NCI-H2227 (cell line): Measurements from ENCODE around the gene ATXN7.

ENCODE experiments used
- DNase-seq: peaks from one replicate; lab custom pipeline; 2025; ENCODE audit not compliant: unreplicated experiment; lab: John Stamatoyannopoulos, UW

The ATXN7 gene

DNA sequence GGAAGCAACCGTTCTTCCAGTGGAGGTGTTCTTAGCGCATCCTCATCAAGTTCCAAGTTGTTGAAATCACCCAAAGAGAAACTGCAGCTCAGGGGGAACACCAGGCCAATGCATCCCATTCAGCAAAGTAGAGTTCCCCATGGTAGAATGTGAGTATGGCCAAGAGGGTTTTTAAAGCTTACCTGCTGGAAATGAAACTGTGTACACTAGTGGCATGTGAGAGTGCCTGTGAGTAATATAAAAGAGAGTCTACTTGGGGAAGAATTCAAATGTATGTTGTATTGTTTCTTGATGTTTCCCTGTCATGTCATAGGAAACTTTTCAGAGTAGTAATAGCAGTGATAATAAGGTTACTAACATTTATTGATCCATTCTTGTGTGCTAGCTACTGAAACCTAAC is 116.4 kb downstream of the ATXN7 start:
- no peak for DNase-seq

DNA sequence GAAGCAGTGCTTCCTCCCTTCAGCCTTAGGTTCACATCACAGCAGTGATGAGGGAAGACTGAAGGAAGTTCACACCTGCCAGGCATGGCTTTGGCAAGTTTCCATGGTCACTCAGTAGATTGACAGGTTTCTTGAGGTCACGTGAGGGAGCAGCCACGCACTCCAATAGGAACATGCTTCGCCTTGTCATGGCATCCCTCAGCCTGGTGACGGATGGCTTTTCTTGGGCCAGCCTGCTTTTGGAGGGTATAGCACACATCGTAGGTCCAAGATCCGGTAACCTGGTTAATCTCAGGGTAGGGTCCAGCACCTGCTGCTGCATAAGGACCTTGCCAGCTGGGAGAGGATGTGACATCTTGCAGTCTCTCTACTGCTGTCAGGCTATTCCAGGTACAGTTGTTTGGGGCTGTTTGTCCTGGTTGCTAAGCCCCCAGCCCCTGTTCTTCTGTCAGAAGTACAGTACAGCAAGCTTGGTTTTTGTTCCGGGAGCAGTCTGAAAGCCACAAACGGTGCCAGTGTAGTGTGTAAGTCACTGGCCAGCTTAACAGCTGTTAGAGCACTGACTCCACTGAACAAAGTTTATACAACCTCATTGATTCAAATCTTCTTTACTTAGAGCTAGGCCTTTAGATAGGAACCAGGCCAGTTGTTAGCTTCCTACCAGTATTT is 117.3 kb downstream of the ATXN7 start:
- no peak for DNase-seq

GRCh38 chr3:63981980-63982379 is 118.3 kb downstream of the ATXN7 start:
- no peak for DNase-seq

GRCh38 chr3:63984391-63984790 is 120.7 kb downstream of the ATXN7 start:
- DNase-seq: no peak

DNA sequence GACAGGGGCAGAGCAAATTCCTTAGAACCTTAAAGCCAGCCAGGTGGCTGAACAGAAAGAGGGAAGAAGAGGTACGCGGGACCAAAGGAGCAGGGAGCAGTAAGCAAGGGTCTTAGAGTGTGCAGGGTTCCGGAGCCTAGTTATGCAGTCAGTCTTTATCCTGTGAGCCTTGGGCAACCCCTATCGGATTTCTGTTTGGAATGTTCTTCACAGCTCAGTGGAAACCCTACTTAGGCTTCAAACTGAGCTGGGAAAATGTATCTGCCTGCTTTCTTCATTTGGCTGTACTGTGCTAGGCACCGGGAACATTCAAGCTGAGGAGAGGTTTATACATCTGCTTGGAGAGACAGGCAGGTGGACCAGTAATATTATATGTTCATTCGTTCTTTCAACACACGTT is 122.5 kb downstream of the ATXN7 start:
- no peak for DNase-seq

- DNase-seq: no peak
These were observed 123.2 kb downstream of the ATXN7 start for GRCh38 chr3:63986831-63987230.

GRCh38 chr3:63988943-63989342 is 125.3 kb downstream of the ATXN7 start:
- DNase-seq: no peak

- no peak for DNase-seq
These were observed 126.5 kb downstream of the ATXN7 start for GRCh38 chr3:63990204-63990603.

- no peak for DNase-seq
These were observed 127.1 kb downstream of the ATXN7 start for GRCh38 chr3:63990733-63991132.

GRCh38 chr3:63991666-63992065 is 128.0 kb downstream of the ATXN7 start:
- no peak for DNase-seq

DNA sequence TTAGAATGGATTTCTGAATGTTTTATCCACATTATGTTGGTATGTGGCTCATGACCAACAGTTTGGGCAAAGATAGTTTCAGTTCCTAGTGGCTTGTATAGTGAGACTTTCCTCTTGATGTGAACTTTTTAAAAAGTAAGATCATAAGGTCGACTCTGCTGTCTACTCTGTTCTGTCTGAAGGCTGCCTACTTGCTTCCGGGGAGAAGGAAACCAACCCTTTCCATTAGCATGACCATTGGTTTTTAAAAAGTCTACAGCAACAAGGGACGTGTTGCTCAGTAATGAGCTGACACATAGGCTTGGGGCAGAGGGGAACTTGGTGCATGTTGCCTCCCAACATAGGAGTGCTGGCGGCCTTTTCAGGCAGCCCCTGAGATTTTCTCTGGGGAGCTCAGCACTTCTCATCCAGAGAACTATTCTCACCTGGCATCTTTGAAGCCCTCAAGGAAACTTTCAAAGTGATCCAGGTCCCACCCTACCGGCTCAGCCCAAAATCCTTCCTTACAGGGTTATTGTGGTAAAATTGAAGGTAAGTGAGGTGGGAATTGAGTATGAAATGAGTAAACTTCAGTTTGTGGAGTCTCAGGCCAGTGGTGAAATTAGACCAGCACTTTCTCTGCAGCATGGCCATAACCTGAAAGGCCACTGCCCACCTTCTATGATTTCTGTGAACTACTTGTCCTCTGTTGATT is 129.0 kb downstream of the ATXN7 start:
- no peak for DNase-seq

DNA sequence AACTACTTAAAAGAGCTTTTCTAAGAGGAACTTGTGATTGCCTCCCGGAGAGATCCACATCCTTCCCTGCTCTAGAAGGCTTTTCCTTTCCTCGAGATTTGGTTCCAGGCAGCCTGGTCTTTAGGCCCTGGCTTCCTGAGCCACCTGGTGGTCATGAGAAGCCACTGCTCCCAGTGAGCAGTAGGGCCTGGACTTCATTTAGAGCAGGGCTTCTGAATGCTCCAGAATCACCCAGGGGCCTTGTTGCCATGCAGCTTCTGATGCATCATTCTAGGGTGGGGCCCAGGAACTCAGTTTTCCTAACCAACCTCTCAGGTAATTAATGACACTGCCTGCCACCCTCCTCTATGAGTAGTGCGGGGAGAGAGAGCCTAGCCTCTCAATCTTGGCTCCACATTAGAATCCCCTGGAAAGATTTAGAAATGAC is 130.0 kb downstream of the ATXN7 start:
- peak; percentile 81 for DNase-seq

GRCh38 chr3:63995086-63995485 is 131.4 kb downstream of the ATXN7 start:
- no peak for DNase-seq

DNA sequence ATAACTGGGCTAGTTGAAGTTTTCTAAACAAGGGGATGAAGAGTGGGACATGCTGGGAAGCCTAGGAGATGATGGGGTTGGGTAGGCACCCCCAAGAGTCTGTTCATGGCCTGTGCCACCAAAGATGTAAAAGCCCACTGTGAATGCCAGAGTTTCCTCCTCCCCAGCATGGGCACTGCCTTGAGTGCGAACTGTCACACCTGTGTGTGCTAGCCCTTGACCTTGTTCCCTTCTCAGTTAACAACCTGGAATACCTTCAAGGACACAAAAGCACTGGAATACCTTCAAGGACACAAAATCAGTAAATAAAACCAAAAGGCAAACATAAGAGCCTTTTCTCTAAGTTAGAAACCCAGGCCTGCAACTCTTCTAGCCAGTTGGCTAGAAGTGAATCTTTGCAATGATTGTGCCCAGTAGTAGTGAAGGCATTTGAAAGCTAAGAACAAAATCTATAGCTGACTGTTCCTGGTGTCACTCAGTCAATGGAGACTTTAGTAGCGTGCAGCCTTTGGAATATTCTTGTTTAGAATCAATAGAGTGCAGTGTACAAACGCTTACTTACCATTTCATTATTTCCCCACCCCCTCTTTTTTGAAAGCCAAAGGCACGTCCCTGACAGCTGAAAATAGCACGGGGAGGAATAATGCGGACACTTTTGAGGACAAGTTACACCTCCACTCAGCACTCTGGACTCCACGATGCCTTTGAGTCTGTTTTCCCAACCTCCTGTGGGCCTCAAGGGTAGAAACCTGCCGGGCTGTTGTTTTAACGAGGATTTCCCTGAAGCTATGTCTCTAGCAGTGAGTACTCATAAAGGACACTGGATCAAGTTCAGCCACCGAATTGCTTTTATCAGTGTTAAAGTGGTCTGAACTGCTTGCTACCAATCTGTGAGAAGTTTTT is 135.4 kb downstream of the ATXN7 start:
- DNase-seq: no peak

GRCh38 chr3:64000453-64001055 is 136.9 kb downstream of the ATXN7 start:
- DNase-seq: no peak

- DNase-seq: no peak
These were observed 138.6 kb downstream of the ATXN7 start for GRCh38 chr3:64002233-64002632.

GRCh38 chr3:64003589-64003988 is 139.9 kb downstream of the ATXN7 start:
- no peak for DNase-seq

DNA sequence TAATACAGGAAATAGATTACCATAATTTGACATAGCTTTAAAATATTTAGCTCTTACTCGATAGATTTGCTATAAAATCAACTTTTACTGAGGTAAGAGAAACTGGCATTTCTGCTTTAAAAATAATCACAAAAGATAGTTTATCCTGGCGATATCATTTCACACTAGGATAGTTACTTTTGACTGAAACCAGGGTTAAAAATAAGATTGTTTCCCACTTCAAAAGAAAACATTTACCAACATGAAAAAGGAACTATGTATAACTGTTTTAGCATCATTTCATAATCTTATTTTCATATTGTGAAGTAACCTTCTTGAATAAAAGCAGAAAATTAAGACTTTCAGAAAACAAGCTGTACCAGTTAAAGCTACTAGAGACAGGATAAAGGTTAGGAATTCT is 144.3 kb downstream of the ATXN7 start:
- DNase-seq: no peak

DNA sequence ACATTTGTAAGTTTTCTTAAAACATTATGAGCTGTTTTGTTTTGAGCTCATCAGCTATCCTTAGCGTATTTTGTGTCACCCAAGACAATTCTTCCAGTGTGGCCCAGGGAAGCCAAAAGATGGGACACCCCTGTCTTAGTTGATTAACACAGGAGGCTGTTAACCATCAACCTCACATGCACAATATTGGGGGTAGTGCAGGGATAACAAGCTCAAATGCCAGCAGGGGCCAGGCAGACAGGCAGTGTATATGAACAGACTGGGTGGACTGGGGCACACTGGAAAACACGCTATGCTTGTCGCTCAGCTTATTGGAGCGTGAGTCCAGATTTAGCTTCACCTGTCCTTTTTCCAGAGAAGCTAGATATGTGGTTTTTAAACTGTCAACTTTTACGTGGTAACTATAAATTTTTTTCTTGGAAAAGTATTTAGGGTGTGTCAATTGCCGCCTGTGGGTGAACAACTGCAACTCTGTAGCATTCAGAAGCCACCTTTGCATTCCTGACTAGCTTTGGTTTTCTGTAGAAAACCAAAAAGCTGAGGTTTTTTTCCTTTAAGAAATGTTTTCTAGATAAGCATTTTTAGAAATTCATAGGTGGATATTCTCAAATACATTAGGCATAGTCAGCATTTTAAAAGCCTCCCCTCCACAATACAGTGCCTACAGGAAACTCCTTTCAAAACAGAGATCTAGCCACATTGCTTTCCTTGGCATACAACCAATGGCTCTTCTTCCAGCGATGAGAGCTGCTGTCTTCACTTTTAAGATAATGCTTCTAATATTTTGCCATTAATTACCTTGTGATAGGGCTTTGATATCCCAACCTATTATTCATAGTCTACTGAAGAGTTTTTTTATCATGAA is 145.1 kb downstream of the ATXN7 start:
- DNase-seq: no peak

DNA sequence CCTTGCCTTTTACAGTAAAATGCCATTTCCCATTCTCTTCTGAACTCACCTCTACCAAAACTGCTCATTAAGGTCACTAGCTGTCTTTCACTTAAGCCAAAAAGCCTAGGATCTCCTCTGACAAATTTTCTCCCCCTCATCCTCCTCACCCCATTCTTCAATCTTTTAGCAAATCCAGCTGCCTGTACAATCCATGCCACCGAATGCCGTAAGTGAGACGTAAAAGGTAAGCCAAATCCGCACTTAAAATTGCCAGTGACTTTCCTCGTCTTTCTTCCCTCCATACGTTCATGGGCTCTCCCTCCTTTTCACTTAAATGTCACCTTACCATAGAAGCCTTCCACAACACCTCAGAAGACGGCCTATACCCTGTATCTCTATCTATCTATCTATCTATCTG is 145.9 kb downstream of the ATXN7 start:
- no peak for DNase-seq
